K562 (cell line): ENCODE measurements around the gene CCDC78. TPM values are rescaled to one million over a fixed set of nuclear protein-coding genes. Genes with fewer than 3 reads are reported as not detected.

Experiments used
- ATAC-seq: fragments of 200-7000 bp; cut with Tn5 transposase; 3 replicates; pipeline ENCODE4 v1.9.1; 2020; ENCODE audit warnings: moderate library complexity
- BruUV-seq: library from RNA; stranded (reverse); fragments of 400-500 nt; replicated peaks from 2 replicates; lab custom pipeline; 2021; lab: Mats Ljungman, UMichigan
- CTCF ChIA-PET: fragments of 300-600 bp; formaldehyde crosslinking; extraction: SDS; loops from one replicate; lab custom pipeline; 2021; ENCODE audit warnings: low intra/inter-chr PET ratio; lab: Yijun Ruan, JAX
- POLR2A ChIA-PET: fragments of 300-600, 350-650 bp; sonication (Branson Sonifier 250); formaldehyde crosslinking; extraction: SDS; loops from one replicate; lab custom pipeline; 2021; ENCODE audit warnings: antibody characterized with exemption, inconsistent platforms; lab: Yijun Ruan, JAX
- DNase-seq, 4 experiments: peaks; one replicate each; pipeline versions ENCODE4 v3.0.0 to v3.0.0-alpha.2; 2011 to 2018; ENCODE audit warnings: low spot score in 3 of 4, mixed read lengths in 3 of 4; ENCODE audit errors: extremely low read depth in 1 of 4
- FAIRE-seq: peaks from 2 replicates; lab custom pipeline; 2011; peaks lifted over from hg19 to GRCh38; lab: Jason Lieb, UNC
- H2AFZ ChIP-seq: 2 replicates; pipeline ENCODE4 v1.6.0; 2011; ENCODE audit warnings: low read depth, low read length, control low read depth, inconsistent platforms
- H3K27ac ChIP-seq: fragments of 200-600 bp; 3 replicates; pipeline ENCODE4 v1.8.0; 2011; ENCODE audit warnings: low read depth, mild to moderate bottlenecking, control low read depth, inconsistent platforms, low read length, moderate library complexity, mixed read lengths; ENCODE audit errors: extremely low read depth
- H3K27me3 ChIP-seq, 2 experiments: fragments of 300-600 bp in 1 of 2; 2 replicates in 1 of 2; 3 replicates in 1 of 2; pipeline versions ENCODE4 v1.6.0 to v1.8.0; 2011; ENCODE audit warnings: inconsistent platforms in 2 of 2, low read length in 2 of 2, mild to moderate bottlenecking in 1 of 2, mixed read lengths in 1 of 2, moderate library complexity in 1 of 2; ENCODE audit not compliant: control insufficient read depth in 2 of 2, insufficient read depth in 2 of 2
- H3K36me3 ChIP-seq: fragments of 300-600 bp; 3 replicates; pipeline ENCODE4 v1.8.0; 2011; ENCODE audit warnings: mild to moderate bottlenecking, low read length, inconsistent platforms; ENCODE audit not compliant: control insufficient read depth, insufficient read depth
- H3K4me1 ChIP-seq, 2 experiments: fragments of 200-600 bp in 1 of 2; replicated peaks in 1 of 2; 2 replicates in 1 of 2; 3 replicates in 1 of 2; pipeline versions ENCODE4 v1.5.1 to v1.8.0; 2011; ENCODE audit warnings: inconsistent platforms in 2 of 2, low read length in 2 of 2, mild to moderate bottlenecking in 1 of 2, mixed read lengths in 1 of 2, moderate library complexity in 1 of 2; ENCODE audit not compliant: control insufficient read depth in 2 of 2, insufficient read depth in 2 of 2
- H3K4me2 ChIP-seq: 2 replicates; pipeline ENCODE4 v1.6.1; 2011; ENCODE audit warnings: low read length, control low read depth, inconsistent platforms, mixed read lengths; ENCODE audit not compliant: insufficient read depth
- H3K4me3 ChIP-seq: fragments of 200-600 bp; sonication (generic), shearing (Covaris generic); 2 replicates; pipeline ENCODE4 v1.5.1; 2016; ENCODE audit warnings: control low read depth, inconsistent platforms
- H3K79me2 ChIP-seq: fragments of 200-600 bp; 3 replicates; pipeline ENCODE4 v1.8.0; 2011; ENCODE audit warnings: low read length, inconsistent platforms; ENCODE audit not compliant: control insufficient read depth, insufficient read depth
- H3K9ac ChIP-seq, 2 experiments: 2 replicates each; pipeline versions ENCODE4 v1.6.0 to v1.6.1; 2011; ENCODE audit warnings: low read depth in 2 of 2, low read length in 2 of 2, control low read depth in 1 of 2, inconsistent platforms in 1 of 2, mild to moderate bottlenecking in 1 of 2, mixed read lengths in 1 of 2; ENCODE audit not compliant: insufficient read depth in 1 of 2
- H3K9me1 ChIP-seq: one replicate; pipeline ENCODE4 v1.6.0; 2011; ENCODE audit warnings: inconsistent platforms, mild to moderate bottlenecking, low read length, moderate library complexity; ENCODE audit not compliant: control insufficient read depth, insufficient read depth
- H3K9me3 ChIP-seq: replicated peaks from 2 replicates; pipeline ENCODE4 v1.5.1; 2011; ENCODE audit warnings: low read depth, low read length, inconsistent platforms; ENCODE audit not compliant: control insufficient read depth, insufficient read depth
- H4K20me1 ChIP-seq: replicated peaks from 2 replicates; pipeline ENCODE4 v1.6.1; 2011; ENCODE audit warnings: low read length, inconsistent platforms, mixed read lengths; ENCODE audit not compliant: control insufficient read depth, insufficient read depth
- BCL6 ChIP-seq: fragments of 250-450 bp; sonication (Bioruptor Pico); IDR thresholded peaks from 2 replicates; pipeline ENCODE4 v1.4.0; 2020
- CBX2 ChIP-seq: fragments of 200-600 bp; sonication (generic); IDR thresholded peaks from one replicate; pipeline ENCODE4 v1.6.1; 2012; ENCODE audit warnings: mild to moderate bottlenecking, low read length, inconsistent platforms; ENCODE audit not compliant: insufficient read depth, poor library complexity, severe bottlenecking
- CCAR2 ChIP-seq: fragments of 200-400 bp; formaldehyde crosslinking; IDR thresholded peaks from 2 replicates; pipeline ENCODE4 v1.6.1; 2017; ENCODE audit warnings: mild to moderate bottlenecking, low read depth, low read length
- DDX20 ChIP-seq: fragments of 450-650 bp; IDR thresholded peaks from 2 replicates; pipeline ENCODE4 v1.6.1; 2016; ENCODE audit warnings: missing genetic modification characterization, low read depth, mild to moderate bottlenecking, missing compliant biosample characterization, moderate library complexity
- POLR2G ChIP-seq: fragments of 200-400 bp; formaldehyde crosslinking; IDR thresholded peaks from 2 replicates; pipeline ENCODE4 v1.6.1; 2017; ENCODE audit warnings: low read depth, mild to moderate bottlenecking, antibody characterized with exemption, low read length, moderate library complexity
- SUPT5H ChIP-seq: fragments of 450-650 bp; IDR thresholded peaks from 2 replicates; pipeline ENCODE4 v1.6.1; 2016
- ZNF184 ChIP-seq: sonication (generic); formaldehyde crosslinking; IDR thresholded peaks from 2 replicates; pipeline ENCODE4 v1.5.0; 2020; ENCODE audit warnings: missing genetic modification reagents
- WGBS: fragments of 100-300 bp; shearing (Covaris generic); methylation state at CpG from one replicate; pipeline ENCODE4 v1.1.6; 2016; ENCODE audit warnings: low coverage, mixed read lengths; ENCODE audit not compliant: insufficient coverage; ENCODE audit errors: missing lambda C conversion rate; 5-methylcytosine and 5-hydroxymethylcytosine counted together
- in situ Hi-C: fragments of 300-500 bp; cut with MboI; formaldehyde crosslinking; loops from 4 replicates; pipeline ENCODE4 v1.15.0; 2018; ENCODE audit warnings: inconsistent platforms, mixed read lengths
- intact Hi-C: fragments of 100-400 bp; cut with micrococcal nuclease; formaldehyde crosslinking; loops from 2 replicates; pipeline ENCODE4 v1.14.2; 2022
- polyA plus RNA-seq, 8 experiments: library from polyadenylated mRNA; depleted of rRNA in 4 of 8; stranded (reverse) in 5 of 8; unstranded in 3 of 8; fragments of >200 nt; fragmentation: Nextera tagmentation in 2 of 8; fragmentation: Illumina TruSeq in 1 of 8; extraction: Ambion mirVana in 2 of 8; extraction: Trizol in 1 of 8; gene quantifications; 2 replicates each; pipeline versions ENCODE4 v1.2.1 to v1.2.3, GENCODE V29; 2011 to 2014; ENCODE audit warnings: inconsistent platforms in 1 of 8, missing spikeins in 1 of 8
- total RNA-seq, 7 experiments: library from RNA; depleted of rRNA in 6 of 7; stranded (reverse); fragments of >200 nt in 6 of 7; fragmentation: Illumina TruSeq in 2 of 7; extraction: Trizol in 2 of 7; gene quantifications; 2 replicates each; pipeline versions ENCODE4 v1.2.1 to v1.2.3, GENCODE V29; 2011 to 2021; ENCODE audit warnings: low replicate concordance in 1 of 7
- TF ChIP-seq, protein P1 (sequence below): sonication (generic); formaldehyde crosslinking; IDR thresholded peaks from 2 replicates; pipeline ENCODE4 v1.8.1; 2023; ENCODE audit warnings: mild to moderate bottlenecking, missing genetic modification reagents

Gene CCDC78
- total and polyA plus RNA-seq, 9 of the 15 experiments (the other 6 are each of a cell fraction or from before 2014, with no cell fraction given), result 0.24 to 17.7 (median 2.9) TPM

DNA sequence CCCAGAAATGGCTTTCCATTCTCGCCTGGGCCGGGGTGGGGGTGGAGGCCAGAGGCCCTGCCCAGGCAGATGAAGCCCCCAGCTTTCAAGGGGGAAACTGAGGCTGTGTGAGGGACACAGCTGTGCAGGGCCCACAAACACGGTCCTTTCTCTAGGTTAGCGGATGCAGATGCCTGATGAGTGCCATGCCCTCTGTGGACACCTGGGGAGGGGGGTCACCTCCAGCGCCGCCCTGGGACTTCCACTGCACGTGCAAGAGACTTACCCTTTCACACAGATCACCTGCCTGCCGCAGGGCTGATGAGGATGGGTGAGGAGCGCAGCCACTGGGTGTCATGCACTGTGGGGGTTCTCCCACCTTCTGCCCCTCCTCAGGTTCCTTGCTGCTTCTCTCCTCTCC, 7.9 kb downstream of the CCDC78 start:
- DNase-seq, result no peak
- no TSS peak for BruUV-seq
- in situ Hi-C loops (loop anchor here (10.0 kb wide), 1 partner anchor 336 kb away; no protein-coding TSS in a partner anchor), intact Hi-C loops (no loop called here)
- H3K79me2 ChIP-seq, result peaks cover 54% of the 10 kb centered on the region
- ChIA-PET CTCF (no interaction called here), POLR2A (interaction anchor here (1.0 kb wide), 1 partner anchor 21 kb away, joined by 3 read pairs; no protein-coding TSS in a partner anchor)
- peaks cover 27% of the 10 kb centered on the region; the same call in 2 of the 3 replicates for H3K36me3 ChIP-seq
- H4K20me1 ChIP-seq, result no peaks in the 10 kb centered on the region; the same call in 1 of the 2 replicates
- no peaks in the 10 kb centered on the region for H3K27me3 ChIP-seq
- H3K9me1 ChIP-seq, result peaks cover 3% of the 10 kb centered on the region
- H3K9ac ChIP-seq, result peak overlapping the region in 1 of 2 experiments; percentile 70; a peak in 2 of 4 replicates
- H3K27ac ChIP-seq, result no peak overlapping the region
- no peak for FAIRE-seq
- H2AFZ ChIP-seq, result no peak overlapping the region
- H3K4me3 ChIP-seq, result no peak overlapping the region
- no peaks in the 10 kb centered on the region for H3K9me3 ChIP-seq
- peaks cover 17 to 98% of the 10 kb centered on the region in 2 experiments; a peak in 4 of 5 replicates for H3K4me1 ChIP-seq
- TF ChIP-seq SUPT5H, result peak; percentile 13; the same call in 1 of the 2 replicates
- no peak for TF ChIP-seq CCAR2
- no peak for TF ChIP-seq ZNF184
- ATAC-seq, result no peak
- 88% methylated on average over 7 of the region's 9 CpGs for WGBS
- H3K4me2 ChIP-seq, result no peak overlapping the region

DNA sequence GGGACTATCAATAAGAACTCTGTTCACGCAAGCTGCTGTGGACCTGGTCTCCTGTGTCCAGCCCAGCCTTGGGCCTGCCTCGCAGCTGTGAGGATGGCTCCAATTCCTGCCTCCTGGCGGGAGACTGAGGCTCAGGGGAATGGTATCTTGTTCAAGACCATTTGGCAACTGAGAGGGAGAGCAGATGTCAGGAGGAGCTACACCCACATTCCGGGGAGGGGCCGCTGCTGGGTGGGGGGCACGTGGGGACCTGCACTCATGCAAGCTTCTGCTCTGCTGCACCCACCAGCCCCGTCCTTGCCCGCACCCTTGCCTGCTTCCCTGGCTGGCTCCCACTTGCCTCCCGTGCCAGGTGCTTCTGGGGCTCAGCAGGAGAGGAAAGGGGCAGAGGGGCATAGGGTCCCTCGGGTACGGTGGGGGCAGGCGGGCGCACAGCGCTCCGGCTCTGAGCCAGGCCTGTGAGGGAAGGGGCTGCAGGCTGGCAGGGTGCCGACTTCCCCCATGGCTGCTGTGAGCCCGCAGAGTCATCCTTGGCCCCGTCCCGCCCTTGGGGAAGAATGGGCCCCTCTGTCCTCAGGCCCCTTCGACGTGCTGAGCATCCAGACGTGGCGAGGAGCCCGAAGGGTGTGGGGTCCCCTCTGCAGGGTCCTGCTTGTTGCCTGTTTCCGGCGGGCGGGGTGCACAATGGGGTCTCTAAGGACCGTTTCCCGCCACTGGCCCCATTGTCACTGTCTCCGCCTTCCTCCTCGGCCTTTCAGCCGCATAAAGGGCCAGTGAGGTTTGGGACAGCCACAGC, 8.6 kb downstream of the CCDC78 start:
- TF ChIP-seq POLR2G, result peak; percentile 65
- TF ChIP-seq CBX2, result no peak
- TF ChIP-seq BCL6 (CRISPR knock-in tag), result no peak
- no peak for TF ChIP-seq DDX20 (tag)
- TF ChIP-seq, protein P1, sequence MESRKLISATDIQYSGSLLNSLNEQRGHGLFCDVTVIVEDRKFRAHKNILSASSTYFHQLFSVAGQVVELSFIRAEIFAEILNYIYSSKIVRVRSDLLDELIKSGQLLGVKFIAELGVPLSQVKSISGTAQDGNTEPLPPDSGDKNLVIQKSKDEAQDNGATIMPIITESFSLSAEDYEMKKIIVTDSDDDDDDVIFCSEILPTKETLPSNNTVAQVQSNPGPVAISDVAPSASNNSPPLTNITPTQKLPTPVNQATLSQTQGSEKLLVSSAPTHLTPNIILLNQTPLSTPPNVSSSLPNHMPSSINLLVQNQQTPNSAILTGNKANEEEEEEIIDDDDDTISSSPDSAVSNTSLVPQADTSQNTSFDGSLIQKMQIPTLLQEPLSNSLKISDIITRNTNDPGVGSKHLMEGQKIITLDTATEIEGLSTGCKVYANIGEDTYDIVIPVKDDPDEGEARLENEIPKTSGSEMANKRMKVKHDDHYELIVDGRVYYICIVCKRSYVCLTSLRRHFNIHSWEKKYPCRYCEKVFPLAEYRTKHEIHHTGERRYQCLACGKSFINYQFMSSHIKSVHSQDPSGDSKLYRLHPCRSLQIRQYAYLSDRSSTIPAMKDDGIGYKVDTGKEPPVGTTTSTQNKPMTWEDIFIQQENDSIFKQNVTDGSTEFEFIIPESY (CRISPR knock-in tag), result peak; percentile 47; the same call in 1 of the 2 replicates
- TF ChIP-seq, all 486 proteins: peak for 2
- Histone ChIP-seq H3K4me3 (no peak overlapping the region), H3K27ac (no peak overlapping the region), H3K36me3 (peaks cover 20% of the 10 kb centered on the region; the same call in 2 of the 3 replicates), H3K9me1 (peaks cover 3% of the 10 kb centered on the region), H3K9ac (peak overlapping the region in 1 of 2 experiments; percentile 40; a peak in 2 of 4 replicates), H3K4me1 (peaks cover 16 to 91% of the 10 kb centered on the region in 2 experiments; a peak in 4 of 5 replicates), H2AFZ (no peak overlapping the region), H3K9me3 (no peaks in the 10 kb centered on the region), H3K27me3 (no peaks in the 10 kb centered on the region), H3K79me2 (peaks cover 46% of the 10 kb centered on the region), H4K20me1 (no peaks in the 10 kb centered on the region; the same call in 1 of the 2 replicates), H3K4me2 (no peak overlapping the region)
- FAIRE-seq (no peak), ATAC-seq (no peak), DNase-seq (no peak)
- BruUV-seq, result no TSS peak
- 86% methylated on average over 22 of the region's 32 CpGs for WGBS
- intact Hi-C loops (no loop called here), in situ Hi-C loops (loop anchor here (10.0 kb wide), 1 partner anchor 337 kb away; no protein-coding TSS in a partner anchor)
- CTCF ChIA-PET, result no interaction called here
- POLR2A ChIA-PET, result interaction anchor here (0.9 to 1.0 kb wide), 2 partner anchors 22 to 27 kb away, joined by 3 to 4 read pairs; partner anchors contain the start of gene WDR24
